Cortex of kidney (tissue), 1 donor: ENCODE measurements around the gene KRT85.
"Not testable (repeated sequence)": the region's sequence is repeated elsewhere in the genome, so short reads cannot be mapped to it uniquely, and the experiment has no call there.

ENCODE experiments used
- DNase-seq: peaks from one replicate; lab custom pipeline; 2025; lab: John Stamatoyannopoulos, UW

Gene KRT85

DNA sequence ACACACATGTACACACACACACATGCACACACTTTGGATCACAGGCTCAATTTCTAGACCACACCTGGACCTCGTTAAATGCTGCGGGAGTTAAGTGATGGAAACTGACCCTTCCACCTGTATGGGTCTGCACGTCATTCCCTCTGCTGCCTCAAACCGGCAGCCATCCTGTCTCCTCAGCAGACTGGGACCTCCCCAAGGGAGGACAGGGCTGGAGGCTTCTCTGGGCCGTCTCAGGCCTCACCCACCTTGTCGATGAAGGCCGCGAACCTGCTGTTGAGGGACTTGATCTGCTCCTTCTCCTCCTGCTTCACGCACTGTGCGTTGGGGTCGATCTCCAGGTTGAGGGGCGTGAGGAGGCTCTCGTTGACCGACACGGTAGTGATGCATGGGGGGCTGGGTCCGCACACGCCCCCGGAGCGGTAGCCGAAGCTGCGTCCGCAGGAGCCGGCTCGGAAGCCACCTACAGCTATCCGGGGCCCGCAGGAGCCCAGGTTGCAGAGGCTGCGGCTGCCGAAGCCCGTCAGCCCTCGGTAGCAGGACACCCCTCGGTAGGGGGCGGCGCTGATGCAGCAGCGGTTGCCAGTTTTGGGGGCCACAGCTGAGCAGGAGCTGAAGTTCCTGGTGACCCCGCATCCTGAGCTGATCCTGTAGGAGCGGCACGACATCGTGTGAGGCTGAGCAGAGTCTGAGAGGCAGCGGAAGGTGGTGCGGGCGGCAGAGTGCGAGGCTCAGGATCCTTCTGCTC lies at the start of gene KRT85:
Gene KRT85, minus strand, starts transcription at position 744 of the 748 bp plus-strand sequence. Its CDS starts 76 bp downstream, at position 668.
- no peak for DNase-seq

DNA sequence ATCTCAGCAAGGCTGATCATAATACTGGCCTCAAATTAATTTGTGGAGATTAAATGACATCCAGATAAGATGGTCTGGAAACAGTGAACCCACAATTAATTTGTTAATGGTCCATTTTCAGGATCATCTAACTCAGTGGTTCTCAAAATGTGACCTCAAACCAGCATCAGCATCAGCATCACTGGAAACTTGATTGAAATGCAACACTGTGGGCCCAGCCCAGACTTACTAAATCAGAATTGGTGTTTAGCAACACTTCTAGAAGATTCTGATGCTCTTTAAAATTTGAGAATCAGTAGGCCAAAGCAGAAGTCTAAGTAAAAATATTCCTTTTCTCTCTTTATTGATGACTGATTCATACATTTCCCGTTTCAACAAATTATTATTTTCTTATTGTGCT lies 49.5 kb upstream of the KRT85 start:
- DNase-seq: no peak

DNA sequence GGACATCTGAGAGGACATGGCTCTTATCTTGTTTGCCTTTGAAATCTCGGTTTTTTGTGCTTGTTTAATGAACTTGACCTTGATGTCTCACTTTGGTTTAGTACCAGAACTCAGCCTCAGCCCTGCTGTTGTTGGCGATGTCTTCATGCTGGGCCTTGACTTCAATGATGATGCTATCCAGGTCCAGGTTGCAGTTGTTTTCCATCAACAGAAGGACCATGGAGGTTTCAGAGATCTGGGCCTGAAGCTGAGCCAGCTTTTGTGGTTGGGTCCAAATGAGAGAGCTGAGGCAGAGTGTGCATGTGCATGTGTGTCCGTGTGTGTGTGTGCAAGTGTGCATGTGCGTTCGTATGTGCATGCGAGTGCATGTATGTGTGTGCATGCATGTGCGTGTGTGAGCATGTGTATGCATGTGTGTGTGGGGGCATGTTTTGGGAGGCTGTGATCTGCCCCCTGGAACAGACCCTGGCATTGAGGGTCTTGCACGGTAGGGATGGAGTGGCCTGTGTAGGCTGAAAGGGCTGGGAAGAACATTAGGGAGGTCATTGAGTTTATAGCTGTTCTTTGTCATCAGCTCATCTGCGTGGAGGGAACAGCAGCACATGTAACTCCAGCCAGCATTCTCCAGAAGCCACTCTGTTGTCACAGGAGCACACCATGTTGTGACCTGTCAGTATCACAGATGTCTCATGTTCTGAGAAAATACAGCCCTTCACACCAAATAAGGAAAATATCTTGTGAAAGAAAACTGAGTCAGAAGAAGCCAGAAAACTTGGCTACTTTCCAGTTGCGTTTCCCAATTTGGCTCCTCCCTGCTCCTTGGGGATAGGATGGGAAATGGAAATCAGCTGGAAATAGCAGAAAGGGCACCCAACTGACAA lies 48.8 kb upstream of the KRT85 start:
- no peak for DNase-seq

DNA sequence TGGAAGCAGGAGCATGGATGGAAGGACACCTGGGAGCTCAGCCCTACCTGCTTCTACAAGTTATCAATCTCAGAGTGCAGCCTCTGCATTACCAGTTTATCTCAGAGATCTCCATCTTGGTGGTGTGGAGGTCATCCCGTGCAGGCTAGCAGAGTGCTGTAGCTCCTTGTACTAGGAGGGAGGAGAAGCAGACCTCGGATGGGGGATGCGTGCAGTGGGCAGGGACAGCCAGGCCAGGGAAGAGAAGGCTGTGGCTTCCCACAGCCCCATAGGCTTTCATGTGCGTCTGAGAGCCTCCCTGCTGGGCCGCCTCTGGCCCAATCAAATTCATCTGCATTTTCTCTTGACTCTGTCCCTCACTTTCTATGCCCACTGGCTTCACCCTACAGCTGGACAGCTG lies 47.7 kb upstream of the KRT85 start:
- no peak for DNase-seq

DNA sequence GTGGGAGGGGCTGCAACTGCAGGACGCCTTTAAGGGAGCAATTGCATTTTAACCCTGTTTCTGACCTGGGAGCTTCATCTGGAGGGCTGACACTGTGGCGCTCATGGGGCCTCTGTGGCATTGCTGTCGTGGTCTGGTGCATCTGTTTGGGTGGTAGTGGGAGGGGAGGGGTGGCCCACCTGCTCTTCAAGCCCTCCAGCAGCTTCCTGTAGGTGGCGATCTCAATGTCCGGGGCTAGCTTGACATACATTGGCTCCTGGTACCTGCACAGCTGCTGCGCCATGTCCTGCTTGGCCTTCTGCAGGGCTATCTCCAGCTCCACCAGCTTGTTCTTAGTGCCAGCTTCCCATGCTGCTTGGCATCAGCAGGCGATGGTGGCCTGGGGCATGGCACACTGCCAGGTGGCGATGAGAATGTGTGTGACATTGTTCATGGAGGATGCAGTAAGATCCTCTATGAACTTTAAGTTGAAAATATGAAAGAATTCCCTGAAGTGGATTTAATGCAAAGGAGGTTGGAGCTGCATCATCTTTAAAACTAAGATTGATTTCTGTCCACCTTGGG lies 46.6 kb upstream of the KRT85 start:
- no peak for DNase-seq

DNA sequence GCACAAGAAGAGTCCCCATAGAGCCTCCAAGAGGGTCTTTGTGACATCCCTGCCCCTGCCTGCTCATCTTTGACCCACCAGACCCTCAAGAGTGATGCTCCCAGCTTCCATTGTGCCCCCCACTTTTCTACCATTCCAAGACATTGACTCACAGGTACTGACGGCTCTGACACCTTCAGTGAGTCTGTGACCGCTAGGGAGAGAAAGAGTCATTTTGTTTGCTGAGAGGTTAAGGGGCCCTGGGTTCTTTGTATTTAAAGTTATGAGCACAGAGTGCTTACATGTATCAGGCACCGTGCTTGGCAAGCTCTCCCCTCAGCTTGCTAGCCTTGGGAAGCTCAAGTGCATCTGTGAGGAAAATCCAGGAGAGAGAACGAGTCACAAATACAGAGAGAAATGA lies 45.9 kb upstream of the KRT85 start:
- no peak for DNase-seq

DNA sequence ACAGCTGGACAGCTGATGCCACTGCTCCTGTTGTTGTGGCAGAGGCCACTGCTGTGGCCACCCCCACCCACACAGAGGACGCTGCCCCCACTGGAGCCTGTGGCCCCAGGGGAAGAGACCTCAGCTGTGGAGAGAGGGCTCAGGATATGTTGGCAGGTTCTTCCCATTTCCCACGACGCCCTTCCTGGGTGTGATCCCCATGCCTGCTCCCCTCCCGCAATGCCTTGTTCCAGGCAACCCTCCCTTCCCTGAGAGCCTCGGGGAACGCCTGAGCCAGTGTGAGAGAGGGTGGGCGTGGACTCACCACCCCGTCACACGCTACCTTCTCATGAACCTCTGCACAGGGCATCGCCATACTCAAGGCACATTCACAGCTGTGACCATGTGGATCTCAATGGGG lies 44.5 kb upstream of the KRT85 start:
- DNase-seq: no peak

DNA sequence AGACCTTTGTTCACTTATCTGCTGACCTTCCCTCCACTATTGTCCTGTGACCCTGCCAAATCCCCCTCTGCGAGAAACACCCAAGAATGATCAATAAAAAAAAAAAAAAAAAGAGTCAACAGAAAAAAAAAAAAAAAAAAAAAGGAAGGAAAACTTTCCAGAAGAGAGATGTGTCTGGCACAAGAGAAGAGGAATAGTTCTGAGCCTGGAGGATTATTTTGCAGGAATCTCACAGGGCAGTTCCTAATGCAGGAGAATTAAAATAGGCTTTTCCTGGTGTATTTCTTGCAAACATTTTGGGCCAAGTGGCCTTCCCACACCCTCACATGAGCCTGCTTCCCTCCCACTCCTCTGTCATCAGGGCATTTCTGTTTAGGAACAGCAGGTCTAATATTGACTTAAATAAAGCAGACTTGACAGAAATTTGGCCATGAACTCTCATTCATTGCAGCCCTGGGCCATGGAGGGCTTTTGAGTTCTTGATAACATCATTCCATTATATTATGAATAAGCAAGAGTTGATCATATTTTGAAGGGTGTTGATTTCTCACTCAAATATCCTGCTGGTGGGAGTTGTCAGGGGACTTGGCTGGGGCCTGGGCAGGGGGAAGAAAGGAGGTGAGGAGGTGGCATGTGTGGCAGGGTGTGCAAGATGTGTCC lies 43.4 kb upstream of the KRT85 start:
- DNase-seq: not testable (repeated sequence)

DNA sequence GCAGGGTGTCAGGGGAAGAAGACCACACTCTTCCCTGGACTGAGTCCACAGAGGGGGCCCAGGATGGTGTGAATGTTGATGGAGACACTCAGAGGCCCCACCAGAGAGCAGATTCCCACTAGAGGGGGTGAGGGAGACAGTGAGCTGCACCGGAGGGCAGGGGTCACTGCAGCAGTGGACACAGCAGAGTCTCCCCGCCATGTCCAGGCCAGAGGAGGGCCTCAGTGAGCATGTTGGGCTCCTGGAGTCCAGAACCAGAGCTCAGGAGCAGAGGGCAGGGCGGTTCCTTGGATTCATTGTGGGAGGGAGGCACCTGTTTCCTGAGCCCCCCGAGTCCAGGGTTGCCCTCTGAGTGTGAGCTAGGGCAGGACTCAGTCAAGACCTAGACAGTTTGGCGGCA lies 40.6 kb upstream of the KRT85 start:
- DNase-seq: no peak

DNA sequence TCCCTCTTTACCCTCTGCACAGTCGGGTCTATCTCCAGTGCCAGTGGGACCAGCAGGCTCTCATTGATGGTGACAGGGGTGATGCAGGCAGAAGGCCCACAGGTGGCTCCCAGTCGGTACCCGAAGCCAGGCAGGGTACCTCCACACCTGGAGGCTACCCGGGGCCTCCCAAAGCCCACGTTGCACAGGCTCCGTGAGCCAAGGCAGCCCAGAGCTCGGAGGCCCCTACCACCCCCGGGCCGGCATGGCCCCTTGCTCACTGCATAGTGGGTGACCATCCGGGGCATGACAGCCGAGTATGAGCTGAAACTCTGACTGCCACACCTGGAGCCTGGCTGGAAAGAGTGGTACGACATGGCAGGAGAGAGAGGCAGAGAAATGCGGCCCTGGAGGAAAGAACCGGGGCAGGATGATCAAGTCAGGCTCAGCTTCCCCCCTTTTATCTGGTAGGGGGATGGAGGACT lies 38.7 kb upstream of the KRT85 start, which contains the start of gene KRT82:
Gene KRT82, minus strand, starts transcription at position 414 of the 464 bp plus-strand sequence. Its CDS starts 58 bp downstream, at position 356.
- no peak for DNase-seq

DNA sequence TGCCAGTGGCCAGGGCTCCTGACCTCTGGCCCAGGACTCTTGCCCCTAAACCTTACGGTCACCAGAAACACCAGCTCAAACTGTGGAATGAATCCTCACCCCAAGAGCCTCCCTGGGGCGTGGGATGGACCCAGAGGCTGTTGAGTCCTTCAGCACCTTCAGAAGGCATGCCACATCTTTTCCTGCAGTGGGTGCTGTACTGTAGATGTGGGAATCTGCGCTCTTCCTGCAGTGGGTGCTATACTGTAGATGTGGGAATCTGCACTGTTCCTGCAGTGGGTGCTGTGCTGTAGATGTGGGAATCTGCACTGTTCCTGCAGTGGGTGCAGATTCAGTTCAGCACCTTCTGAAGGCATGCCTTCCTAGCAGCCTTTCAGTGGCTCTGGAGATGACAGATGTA lies 37.7 kb upstream of the KRT85 start:
- no peak for DNase-seq

DNA sequence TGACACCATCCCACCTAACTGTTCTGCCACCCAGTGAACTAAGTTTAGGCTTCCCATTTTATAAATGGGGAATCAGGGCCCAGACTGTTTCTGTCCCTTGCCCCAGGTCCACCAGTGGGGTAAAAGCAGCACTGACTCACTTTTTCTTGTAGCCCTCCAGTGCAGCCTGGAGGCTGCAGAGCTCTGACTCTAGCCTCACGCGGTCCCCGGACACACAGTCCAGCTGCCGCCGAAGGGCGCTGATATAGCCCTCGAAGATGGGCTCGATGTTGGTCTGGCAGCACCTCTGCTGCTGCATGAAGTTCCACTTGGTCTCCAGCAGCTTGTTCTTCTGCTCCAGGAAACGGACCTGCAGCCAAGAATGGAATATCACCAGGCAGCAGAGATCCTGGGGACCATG lies 36.3 kb upstream of the KRT85 start:
- DNase-seq: no peak

DNA sequence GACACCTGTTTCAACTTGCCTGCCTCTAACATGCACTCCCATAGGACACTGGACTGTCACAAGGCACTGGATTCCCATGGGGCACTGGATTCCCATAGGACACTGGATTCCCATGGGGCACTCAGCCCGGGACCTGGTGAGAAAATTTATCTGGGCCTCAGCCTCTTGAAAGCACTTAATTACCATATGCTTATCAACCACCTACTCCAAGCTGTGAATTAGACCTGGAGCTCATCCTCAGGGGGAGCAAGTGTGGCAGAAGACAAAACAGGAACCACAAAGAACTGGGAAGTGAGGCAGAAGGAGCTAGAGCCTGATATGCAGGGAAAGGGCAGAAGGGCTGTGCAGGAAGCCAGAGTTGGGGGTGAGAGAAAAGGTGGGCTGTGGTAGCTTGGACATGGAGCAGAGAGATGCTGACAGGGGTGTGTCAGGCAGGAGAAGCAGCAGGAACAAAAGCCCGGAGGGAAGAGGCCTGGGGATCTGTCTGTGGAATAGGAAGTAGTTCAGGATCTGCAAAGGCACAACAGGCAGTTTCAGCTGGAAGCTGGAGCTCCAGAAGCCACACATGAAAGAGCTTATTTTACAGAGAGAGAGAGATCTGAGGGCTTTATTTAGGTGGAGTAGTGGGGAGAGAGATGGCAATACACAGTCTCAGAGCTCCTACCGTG lies 35.7 kb upstream of the KRT85 start:
- DNase-seq: no peak

DNA sequence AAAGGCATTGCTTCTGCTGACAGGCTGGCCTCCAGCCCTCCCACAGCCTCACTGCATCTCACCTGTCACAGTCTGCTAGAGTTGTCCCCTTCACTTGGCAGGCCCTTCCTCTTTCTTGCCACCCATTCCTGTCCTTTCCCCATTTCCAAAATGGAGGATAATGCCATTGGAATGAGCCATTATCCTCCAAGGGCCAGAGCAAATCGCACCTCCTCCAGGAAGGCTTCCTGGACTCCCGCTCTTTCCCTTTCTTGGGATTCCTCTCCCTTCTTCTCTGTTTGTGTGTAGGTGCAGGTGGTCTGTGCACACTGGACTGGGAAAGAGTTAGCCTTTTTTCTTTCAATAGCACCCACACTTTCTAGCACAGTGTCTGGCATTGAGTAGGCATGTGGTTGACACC lies 35.1 kb upstream of the KRT85 start:
- no peak for DNase-seq

DNA sequence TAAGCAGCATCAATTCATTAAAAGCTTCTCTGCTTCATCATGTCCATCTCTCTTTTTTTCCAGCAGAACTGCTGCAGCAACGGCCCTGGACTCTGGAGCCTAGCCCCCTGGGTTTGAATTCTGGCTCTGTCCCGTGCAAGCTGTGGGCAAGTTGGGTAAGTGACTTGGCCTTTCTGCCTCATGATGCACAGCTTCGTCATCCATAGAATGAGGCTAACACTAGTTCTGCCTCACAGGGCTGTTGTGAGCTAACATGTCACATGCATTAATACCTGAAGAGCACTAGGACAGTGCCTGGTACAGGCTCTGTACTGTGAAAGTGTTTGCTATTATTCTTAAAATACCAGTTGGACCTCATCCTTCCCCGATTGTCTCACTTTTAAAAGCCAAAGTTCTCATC lies 34.6 kb upstream of the KRT85 start:
- no peak for DNase-seq

DNA sequence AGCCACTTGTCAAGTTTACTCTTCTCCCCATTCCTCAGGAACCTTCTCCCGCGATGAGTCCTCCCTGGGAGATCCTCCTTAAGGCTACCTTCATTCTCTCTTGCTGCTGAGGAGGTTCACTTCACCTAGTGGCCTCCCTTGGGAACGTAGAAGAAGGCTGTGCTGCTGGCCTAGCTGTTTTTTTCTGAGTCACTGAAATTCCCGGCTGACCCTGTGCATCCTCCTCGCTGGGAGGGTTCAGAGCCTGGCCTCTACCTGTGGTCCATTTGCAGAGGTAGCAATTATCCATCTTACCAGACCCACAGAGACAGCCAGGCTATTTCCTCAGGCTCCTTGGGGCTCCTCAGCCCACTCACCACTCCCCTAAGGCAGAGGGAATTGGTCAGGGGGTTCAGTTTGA lies 34.2 kb upstream of the KRT85 start:
- DNase-seq: no peak

DNA sequence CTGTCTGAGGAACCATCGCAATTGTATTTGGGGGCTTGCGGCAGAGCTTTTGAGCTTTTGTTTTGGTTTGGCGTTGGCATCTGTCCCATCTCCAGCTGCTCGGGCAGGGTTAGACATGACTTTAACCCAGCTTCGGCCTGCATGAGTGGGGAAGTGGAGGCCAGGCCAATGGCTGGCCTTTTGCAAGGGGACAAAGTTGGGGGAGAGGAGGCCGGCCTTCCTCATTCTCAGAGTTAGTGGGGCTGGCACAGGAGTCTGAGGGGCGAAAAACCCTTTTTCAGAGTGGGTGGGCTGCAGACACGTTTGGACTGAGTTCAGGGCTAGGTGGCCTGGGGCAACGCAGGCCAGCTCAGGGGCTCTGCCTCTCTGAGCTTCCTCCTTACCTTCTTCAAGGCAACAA lies 33.6 kb upstream of the KRT85 start:
- DNase-seq: no peak

DNA sequence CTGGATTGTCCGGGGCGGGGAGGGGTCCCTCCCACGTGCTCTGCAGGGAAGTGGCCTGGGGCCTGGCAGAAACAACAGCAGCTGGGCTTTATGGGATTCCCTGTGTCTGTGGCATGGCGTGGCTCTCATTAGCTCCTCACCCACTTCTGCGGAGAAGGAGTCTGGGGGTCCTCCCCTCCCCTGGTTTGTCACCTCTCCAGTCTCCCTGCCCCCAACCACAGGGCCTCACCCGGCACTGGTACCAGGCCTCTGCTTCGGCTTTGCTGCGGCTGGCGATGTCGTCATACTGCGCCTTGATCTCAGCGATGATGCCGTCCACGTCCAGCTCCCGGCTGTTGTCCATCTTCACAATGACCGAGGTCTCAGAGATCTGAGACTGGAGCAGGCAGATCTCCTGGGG lies 32.5 kb upstream of the KRT85 start:
- no peak for DNase-seq

DNA sequence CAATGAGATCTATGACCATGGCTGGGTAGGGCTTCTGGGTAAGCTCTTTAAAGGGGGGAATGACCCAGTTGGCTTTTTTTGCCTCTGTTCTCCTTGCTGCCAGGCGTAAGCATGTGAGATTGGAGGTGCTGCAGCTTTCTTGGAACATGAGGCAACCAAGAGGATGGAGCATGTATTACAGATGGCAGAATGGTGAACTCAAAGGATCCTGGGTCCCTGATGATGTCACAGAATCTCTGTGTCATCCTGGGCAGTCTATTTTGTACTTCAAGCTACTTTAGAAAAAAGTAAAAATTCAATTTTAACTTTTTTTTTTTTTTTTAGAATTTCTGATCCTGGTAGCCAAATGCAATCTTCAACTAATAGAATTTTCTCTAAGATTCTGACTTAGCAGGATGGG lies 30.9 kb upstream of the KRT85 start:
- no peak for DNase-seq

DNA sequence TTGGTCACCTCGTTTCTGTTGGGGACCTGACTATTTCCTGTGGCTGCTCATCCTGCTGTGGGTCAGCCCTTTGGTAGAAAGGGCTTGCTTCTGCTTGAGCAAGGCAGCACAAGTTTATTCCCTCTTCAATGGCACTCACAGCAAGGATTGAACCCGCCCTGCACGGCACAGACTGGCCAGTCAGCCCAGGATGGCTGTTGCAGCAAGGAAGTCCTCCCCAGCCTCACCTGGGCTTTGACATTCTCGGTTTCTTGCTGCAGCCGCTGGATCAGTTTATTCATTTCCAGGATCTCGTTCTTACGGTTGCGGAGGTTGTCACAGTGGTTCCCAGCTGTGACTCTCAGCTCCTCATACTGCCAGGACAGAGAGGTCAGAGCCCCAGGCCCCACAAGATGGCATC lies 29.4 kb upstream of the KRT85 start:
- DNase-seq: no peak

DNA sequence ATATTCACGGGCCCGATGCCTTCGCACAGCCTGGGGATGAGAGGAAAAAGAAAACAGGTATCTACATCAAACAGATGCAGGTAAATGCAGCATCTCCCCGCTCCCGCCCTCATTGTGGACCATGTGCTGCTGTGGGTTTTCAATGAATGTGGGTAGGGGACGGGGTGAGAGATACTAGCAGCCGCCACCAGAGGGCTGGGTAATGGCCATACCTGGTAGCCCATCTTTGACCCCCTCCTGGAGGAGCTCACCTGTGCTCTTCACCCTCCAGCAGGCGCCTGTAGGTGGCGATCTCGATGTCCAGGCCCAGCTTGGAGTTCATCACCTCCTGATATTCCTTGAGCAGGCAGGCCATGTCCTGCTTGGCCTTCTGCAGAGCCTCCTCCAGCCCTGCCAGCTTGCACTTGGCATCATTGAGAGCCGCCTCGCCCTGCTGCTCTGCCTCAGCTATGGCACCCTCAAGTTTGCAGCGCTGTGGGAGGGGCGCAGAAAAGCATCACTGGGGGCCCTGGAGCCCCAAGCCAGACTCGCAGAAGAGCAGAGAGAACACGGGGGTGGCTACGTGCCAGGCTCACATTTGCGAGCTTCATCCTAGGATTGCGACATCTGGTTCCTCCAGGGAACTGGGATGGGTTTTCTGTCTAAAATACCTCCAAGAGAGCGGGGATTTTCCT lies 28.6 kb upstream of the KRT85 start:
- no peak for DNase-seq
